GM23338 (cell line): ENCODE measurements around the gene IL1R1. TPM values are rescaled to one million over a fixed set of nuclear protein-coding genes. Genes with fewer than 3 reads are reported as not detected.

Experiments
- CREB1 ChIP-seq: fragments of 250-450 bp; sonication (Bioruptor Pico); IDR thresholded peaks from 2 replicates; pipeline ENCODE4 v1.5.0; 2020; ENCODE audit warnings: low read depth, mild to moderate bottlenecking, moderate library complexity
- EZH2 ChIP-seq: fragments of 200-600 bp; sonication (generic); IDR thresholded peaks from one replicate; pipeline ENCODE4 v1.8.0; 2017; ENCODE audit warnings: antibody characterized with exemption, mild to moderate bottlenecking, low read depth; ENCODE audit not compliant: unreplicated experiment
- EZH2phosphoT487 ChIP-seq: fragments of 200-600 bp; sonication (generic); IDR thresholded peaks from one replicate; pipeline ENCODE4 v1.8.1; 2018; ENCODE audit warnings: antibody characterized with exemption; ENCODE audit not compliant: unreplicated experiment
- JUNB ChIP-seq: IDR thresholded peaks from one replicate; pipeline ENCODE4 v1.6.1; 2016; ENCODE audit warnings: antibody characterized with exemption; ENCODE audit not compliant: unreplicated experiment
- NANOG ChIP-seq: IDR thresholded peaks from 2 replicates; pipeline ENCODE4 v1.6.1; 2016; ENCODE audit warnings: antibody characterized with exemption, borderline replicate concordance
- POLR2AphosphoS5 ChIP-seq: IDR thresholded peaks from 2 replicates; pipeline ENCODE4 v1.6.1; 2016; ENCODE audit warnings: antibody characterized with exemption, low read depth
- STAT1 ChIP-seq: IDR thresholded peaks from one replicate; pipeline ENCODE4 v1.6.1; 2016; ENCODE audit warnings: antibody characterized with exemption; ENCODE audit not compliant: unreplicated experiment
- ZNF331 ChIP-seq: fragments of 250-450 bp; sonication (Bioruptor Pico); IDR thresholded peaks from 2 replicates; pipeline ENCODE4 v1.5.0; 2020; ENCODE audit warnings: low read depth, mild to moderate bottlenecking, moderate library complexity
- polyA plus RNA-seq: library from polyadenylated mRNA; unstranded; fragments of >200 nt; fragmentation: Nextera tagmentation; extraction: Ambion mirVana; gene quantifications from 2 replicates; pipeline ENCODE4 v1.2.1, GENCODE V29; 2016
- total RNA-seq: library from RNA; depleted of rRNA; stranded (reverse); fragments of >200 nt; shearing (Covaris generic); gene quantifications from 2 replicates; pipeline ENCODE4 v1.2.3, GENCODE V29; 2014
- TF ChIP-seq, protein P1 (sequence below): fragments of 250-450 bp; sonication (Bioruptor Pico); IDR thresholded peaks from 2 replicates; pipeline ENCODE4 v1.5.0; 2020; ENCODE audit warnings: mild to moderate bottlenecking, moderate library complexity
- TF ChIP-seq, protein P2 (sequence below), 2 experiments: fragments of 200-600 bp in 1 of 2; sonication (generic) in 1 of 2; conservative IDR thresholded peaks; 2 replicates each; pipeline versions ENCODE4 v1.5.1 to v1.6.1; 2016 to 2017; ENCODE audit warnings: antibody characterized with exemption in 2 of 2, low read depth in 2 of 2, mild to moderate bottlenecking in 2 of 2, moderate library complexity in 1 of 2
- TF ChIP-seq, protein P3 (sequence below): IDR thresholded peaks from 2 replicates; pipeline ENCODE4 v1.6.1; 2016; ENCODE audit warnings: antibody characterized with exemption

IL1R1 gene
- total and polyA plus RNA-seq, 2 experiments from 2014 or later: 0.17 TPM; not detected in 1

GRCh38 chr2:102145934-102146333 lies 3.4 kb downstream of the IL1R1 start (continued):
- TF ChIP-seq, protein P1, sequence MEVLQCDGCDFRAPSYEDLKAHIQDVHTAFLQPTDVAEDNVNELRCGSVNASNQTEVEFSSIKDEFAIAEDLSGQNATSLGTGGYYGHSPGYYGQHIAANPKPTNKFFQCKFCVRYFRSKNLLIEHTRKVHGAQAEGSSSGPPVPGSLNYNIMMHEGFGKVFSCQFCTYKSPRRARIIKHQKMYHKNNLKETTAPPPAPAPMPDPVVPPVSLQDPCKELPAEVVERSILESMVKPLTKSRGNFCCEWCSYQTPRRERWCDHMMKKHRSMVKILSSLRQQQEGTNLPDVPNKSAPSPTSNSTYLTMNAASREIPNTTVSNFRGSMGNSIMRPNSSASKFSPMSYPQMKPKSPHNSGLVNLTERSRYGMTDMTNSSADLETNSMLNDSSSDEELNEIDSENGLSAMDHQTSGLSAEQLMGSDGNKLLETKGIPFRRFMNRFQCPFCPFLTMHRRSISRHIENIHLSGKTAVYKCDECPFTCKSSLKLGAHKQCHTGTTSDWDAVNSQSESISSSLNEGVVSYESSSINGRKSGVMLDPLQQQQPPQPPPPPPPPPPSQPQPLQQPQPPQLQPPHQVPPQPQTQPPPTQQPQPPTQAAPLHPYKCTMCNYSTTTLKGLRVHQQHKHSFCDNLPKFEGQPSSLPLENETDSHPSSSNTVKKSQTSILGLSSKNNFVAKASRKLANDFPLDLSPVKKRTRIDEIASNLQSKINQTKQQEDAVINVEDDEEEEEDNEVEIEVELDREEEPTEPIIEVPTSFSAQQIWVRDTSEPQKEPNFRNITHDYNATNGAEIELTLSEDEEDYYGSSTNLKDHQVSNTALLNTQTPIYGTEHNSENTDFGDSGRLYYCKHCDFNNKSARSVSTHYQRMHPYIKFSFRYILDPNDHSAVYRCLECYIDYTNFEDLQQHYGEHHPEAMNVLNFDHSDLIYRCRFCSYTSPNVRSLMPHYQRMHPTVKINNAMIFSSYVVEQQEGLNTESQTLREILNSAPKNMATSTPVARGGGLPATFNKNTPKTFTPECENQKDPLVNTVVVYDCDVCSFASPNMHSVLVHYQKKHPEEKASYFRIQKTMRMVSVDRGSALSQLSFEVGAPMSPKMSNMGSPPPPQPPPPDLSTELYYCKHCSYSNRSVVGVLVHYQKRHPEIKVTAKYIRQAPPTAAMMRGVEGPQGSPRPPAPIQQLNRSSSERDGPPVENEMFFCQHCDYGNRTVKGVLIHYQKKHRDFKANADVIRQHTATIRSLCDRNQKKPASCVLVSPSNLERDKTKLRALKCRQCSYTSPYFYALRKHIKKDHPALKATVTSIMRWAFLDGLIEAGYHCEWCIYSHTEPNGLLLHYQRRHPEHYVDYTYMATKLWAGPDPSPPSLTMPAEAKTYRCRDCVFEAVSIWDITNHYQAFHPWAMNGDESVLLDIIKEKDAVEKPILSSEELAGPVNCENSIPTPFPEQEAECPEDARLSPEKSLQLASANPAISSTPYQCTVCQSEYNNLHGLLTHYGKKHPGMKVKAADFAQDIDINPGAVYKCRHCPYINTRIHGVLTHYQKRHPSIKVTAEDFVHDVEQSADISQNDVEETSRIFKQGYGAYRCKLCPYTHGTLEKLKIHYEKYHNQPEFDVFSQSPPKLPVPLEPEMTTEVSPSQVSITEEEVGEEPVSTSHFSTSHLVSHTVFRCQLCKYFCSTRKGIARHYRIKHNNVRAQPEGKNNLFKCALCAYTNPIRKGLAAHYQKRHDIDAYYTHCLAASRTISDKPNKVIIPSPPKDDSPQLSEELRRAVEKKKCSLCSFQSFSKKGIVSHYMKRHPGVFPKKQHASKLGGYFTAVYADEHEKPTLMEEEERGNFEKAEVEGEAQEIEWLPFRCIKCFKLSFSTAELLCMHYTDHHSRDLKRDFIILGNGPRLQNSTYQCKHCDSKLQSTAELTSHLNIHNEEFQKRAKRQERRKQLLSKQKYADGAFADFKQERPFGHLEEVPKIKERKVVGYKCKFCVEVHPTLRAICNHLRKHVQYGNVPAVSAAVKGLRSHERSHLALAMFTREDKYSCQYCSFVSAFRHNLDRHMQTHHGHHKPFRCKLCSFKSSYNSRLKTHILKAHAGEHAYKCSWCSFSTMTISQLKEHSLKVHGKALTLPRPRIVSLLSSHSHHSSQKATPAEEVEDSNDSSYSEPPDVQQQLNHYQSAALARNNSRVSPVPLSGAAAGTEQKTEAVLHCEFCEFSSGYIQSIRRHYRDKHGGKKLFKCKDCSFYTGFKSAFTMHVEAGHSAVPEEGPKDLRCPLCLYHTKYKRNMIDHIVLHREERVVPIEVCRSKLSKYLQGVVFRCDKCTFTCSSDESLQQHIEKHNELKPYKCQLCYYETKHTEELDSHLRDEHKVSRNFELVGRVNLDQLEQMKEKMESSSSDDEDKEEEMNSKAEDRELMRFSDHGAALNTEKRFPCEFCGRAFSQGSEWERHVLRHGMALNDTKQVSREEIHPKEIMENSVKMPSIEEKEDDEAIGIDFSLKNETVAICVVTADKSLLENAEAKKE: no peak
- TF ChIP-seq EZH2 (no peak), NANOG (no peak), EZH2phosphoT487 (no peak), CREB1 (no peak), STAT1 (no peak), ZNF331 (CRISPR knock-in tag) (no peak), POLR2AphosphoS5 (no peak), JUNB (no peak)
- TF ChIP-seq, protein P2, sequence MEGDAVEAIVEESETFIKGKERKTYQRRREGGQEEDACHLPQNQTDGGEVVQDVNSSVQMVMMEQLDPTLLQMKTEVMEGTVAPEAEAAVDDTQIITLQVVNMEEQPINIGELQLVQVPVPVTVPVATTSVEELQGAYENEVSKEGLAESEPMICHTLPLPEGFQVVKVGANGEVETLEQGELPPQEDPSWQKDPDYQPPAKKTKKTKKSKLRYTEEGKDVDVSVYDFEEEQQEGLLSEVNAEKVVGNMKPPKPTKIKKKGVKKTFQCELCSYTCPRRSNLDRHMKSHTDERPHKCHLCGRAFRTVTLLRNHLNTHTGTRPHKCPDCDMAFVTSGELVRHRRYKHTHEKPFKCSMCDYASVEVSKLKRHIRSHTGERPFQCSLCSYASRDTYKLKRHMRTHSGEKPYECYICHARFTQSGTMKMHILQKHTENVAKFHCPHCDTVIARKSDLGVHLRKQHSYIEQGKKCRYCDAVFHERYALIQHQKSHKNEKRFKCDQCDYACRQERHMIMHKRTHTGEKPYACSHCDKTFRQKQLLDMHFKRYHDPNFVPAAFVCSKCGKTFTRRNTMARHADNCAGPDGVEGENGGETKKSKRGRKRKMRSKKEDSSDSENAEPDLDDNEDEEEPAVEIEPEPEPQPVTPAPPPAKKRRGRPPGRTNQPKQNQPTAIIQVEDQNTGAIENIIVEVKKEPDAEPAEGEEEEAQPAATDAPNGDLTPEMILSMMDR (conservative IDR thresholded peaks at IDR 0.05; ENCODE audit: low read depth in 2 of 2): no peak
- TF ChIP-seq, protein P3, sequence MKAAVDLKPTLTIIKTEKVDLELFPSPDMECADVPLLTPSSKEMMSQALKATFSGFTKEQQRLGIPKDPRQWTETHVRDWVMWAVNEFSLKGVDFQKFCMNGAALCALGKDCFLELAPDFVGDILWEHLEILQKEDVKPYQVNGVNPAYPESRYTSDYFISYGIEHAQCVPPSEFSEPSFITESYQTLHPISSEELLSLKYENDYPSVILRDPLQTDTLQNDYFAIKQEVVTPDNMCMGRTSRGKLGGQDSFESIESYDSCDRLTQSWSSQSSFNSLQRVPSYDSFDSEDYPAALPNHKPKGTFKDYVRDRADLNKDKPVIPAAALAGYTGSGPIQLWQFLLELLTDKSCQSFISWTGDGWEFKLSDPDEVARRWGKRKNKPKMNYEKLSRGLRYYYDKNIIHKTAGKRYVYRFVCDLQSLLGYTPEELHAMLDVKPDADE: no peak
